HCT116 (cell line): ENCODE data around the gene CHST12. TPM values are rescaled to one million over a fixed set of nuclear protein-coding genes. Genes with fewer than 3 reads are reported as not detected.

Experiments
- ATAC-seq: fragments of 200-7000 bp; cut with Tn5 transposase; 2 replicates; pipeline ENCODE4 v1.9.1; 2020; ENCODE audit warnings: mild to moderate bottlenecking, moderate library complexity
- BruUV-seq: library from RNA; stranded (reverse); fragments of 400-500 nt; replicated peaks from 2 replicates; lab custom pipeline; 2021; lab: Mats Ljungman, UMichigan
- CTCF ChIA-PET: fragments of 300-600 bp; sonication (Branson Sonifier 250); formaldehyde crosslinking; loops from one replicate; lab custom pipeline; 2021; ENCODE audit warnings: antibody characterized with exemption; lab: Charles Lee
- POLR2A ChIA-PET: fragments of 300-600, 350-600 bp; sonication (Branson Sonifier 250); formaldehyde crosslinking; loops from one replicate; lab custom pipeline; 2021; ENCODE audit warnings: antibody characterized with exemption; lab: Charles Lee
- RAD21 ChIA-PET, 2 experiments: fragments of 300-600 bp; sonication (Branson Sonifier 250); formaldehyde crosslinking; loops; one replicate each; lab custom pipeline; 2023; ENCODE audit warnings: low total read pairs in 2 of 2; ENCODE audit not compliant: uncharacterized antibody in 2 of 2, unreplicated experiment in 2 of 2, low non-redundant PET in 1 of 2; lab: Charles Lee
- DNase-seq: peaks from one replicate; pipeline ENCODE4 v3.0.0-alpha.2; 2010; ENCODE audit warnings: low read depth, low spot score
- H2AFZ ChIP-seq: fragments of 200-600 bp; shearing (Covaris generic), sonication (generic); 2 replicates; pipeline ENCODE4 v1.6.1; 2017; ENCODE audit warnings: low read depth, mixed run types, mixed read lengths, antibody characterized with exemption, low read length; ENCODE audit not compliant: poor library complexity, severe bottlenecking
- H3K27ac ChIP-seq: 2 replicates; pipeline ENCODE4 v1.5.1; 2012; ENCODE audit warnings: low read depth, low read length
- H3K27me3 ChIP-seq: fragments of 200-600 bp; sonication (generic); 2 replicates; pipeline ENCODE4 v1.6.1; 2016; ENCODE audit warnings: mixed run types, low read length, mixed read lengths; ENCODE audit not compliant: insufficient read depth
- H3K36me3 ChIP-seq, 2 experiments: fragments of 200-500 bp in 1 of 2; fragments of 200-600 bp in 1 of 2; sonication (Bioruptor generic) in 1 of 2; sonication (generic) in 1 of 2; 2 replicates each; pipeline versions ENCODE4 v1.5.1 to v1.6.1; 2014 to 2016; ENCODE audit warnings: low read length in 2 of 2, inconsistent platforms in 1 of 2, mixed read lengths in 1 of 2, mixed run types in 1 of 2; ENCODE audit not compliant: insufficient read depth in 2 of 2, control insufficient read depth in 1 of 2
- H3K4me1 ChIP-seq, 2 experiments: fragments of 200-600 bp in 1 of 2; sonication (generic) in 1 of 2; 2 replicates each; pipeline versions ENCODE4 v1.5.1 to v1.6.1; 2012 to 2017; ENCODE audit warnings: low read length in 2 of 2, inconsistent platforms in 1 of 2, mild to moderate bottlenecking in 1 of 2, mixed read lengths in 1 of 2, mixed run types in 1 of 2, moderate library complexity in 1 of 2; ENCODE audit not compliant: insufficient read depth in 2 of 2, control insufficient read depth in 1 of 2
- H3K4me2 ChIP-seq: fragments of 200-600 bp; sonication (generic); 2 replicates; pipeline ENCODE4 v1.6.1; 2017; ENCODE audit warnings: mixed run types, low read length, mixed read lengths
- H3K4me3 ChIP-seq, 2 experiments: fragments of 200-600 bp in 1 of 2; sonication (generic) in 1 of 2; replicated peaks in 1 of 2; 2 replicates each; pipeline ENCODE4 v1.5.1; 2011 to 2016; ENCODE audit warnings: low read length in 2 of 2, control low read depth in 1 of 2, low read depth in 1 of 2, mild to moderate bottlenecking in 1 of 2, mixed read lengths in 1 of 2, mixed run types in 1 of 2
- H3K79me2 ChIP-seq: fragments of 200-600 bp; sonication (generic); 2 replicates; pipeline ENCODE4 v1.6.1; 2017; ENCODE audit warnings: mild to moderate bottlenecking, mixed run types, low read length, moderate library complexity, mixed read lengths; ENCODE audit not compliant: insufficient read depth
- H3K9ac ChIP-seq: fragments of 200-600 bp; sonication (generic); 2 replicates; pipeline ENCODE4 v1.6.1; 2016; ENCODE audit warnings: low read length, mixed read lengths
- H3K9me2 ChIP-seq: fragments of 200-600 bp; sonication (generic), shearing (Covaris generic); 2 replicates; pipeline ENCODE4 v1.6.1; 2017; ENCODE audit warnings: mixed run types, mild to moderate bottlenecking, moderate library complexity; ENCODE audit not compliant: insufficient read depth
- H3K9me3 ChIP-seq, 2 experiments: fragments of 200-500 bp in 1 of 2; fragments of 200-600 bp in 1 of 2; sonication (Bioruptor generic) in 1 of 2; sonication (generic) in 1 of 2; 2 replicates each; pipeline ENCODE4 v1.6.1; 2014 to 2017; ENCODE audit warnings: low read length in 2 of 2, mixed read lengths in 2 of 2, inconsistent platforms in 1 of 2, low read depth in 1 of 2, mild to moderate bottlenecking in 1 of 2, mixed run types in 1 of 2, moderate library complexity in 1 of 2; ENCODE audit not compliant: control insufficient read depth in 1 of 2, insufficient read depth in 1 of 2
- H4K20me1 ChIP-seq: fragments of 200-600 bp; sonication (generic), shearing (Covaris generic); 2 replicates; pipeline ENCODE4 v1.6.1; 2017; ENCODE audit warnings: mixed run types, mild to moderate bottlenecking, moderate library complexity; ENCODE audit not compliant: insufficient read depth
- CBX3 ChIP-seq: IDR thresholded peaks from 2 replicates; pipeline ENCODE4 v1.6.1; 2012; ENCODE audit warnings: low read depth
- CEBPB ChIP-seq: IDR thresholded peaks from 2 replicates; pipeline ENCODE4 v1.6.1; 2012; ENCODE audit warnings: low read depth
- EZH2 ChIP-seq: fragments of 200-600 bp; sonication (generic); IDR thresholded peaks from 2 replicates; pipeline ENCODE4 v1.6.1; 2017; ENCODE audit warnings: antibody characterized with exemption, mixed run types
- FOSL1 ChIP-seq: IDR thresholded peaks from 2 replicates; pipeline ENCODE4 v1.6.1; 2012; ENCODE audit warnings: low read depth
- MAX ChIP-seq: IDR thresholded peaks from 2 replicates; pipeline ENCODE4 v1.6.1; 2012
- POLR2A ChIP-seq: IDR thresholded peaks from 2 replicates; pipeline ENCODE4 v1.7.0; 2011; ENCODE audit warnings: borderline replicate concordance; ENCODE audit not compliant: insufficient read depth, insufficient read length; ENCODE audit errors: extremely low read depth
- POLR2AphosphoS5 ChIP-seq: IDR thresholded peaks from 2 replicates; pipeline ENCODE4 v1.6.1; 2011; ENCODE audit warnings: mild to moderate bottlenecking, low read depth, low read length, moderate library complexity
- RAD21 ChIP-seq: IDR thresholded peaks from 2 replicates; pipeline ENCODE4 v1.6.1; 2012; ENCODE audit warnings: low read depth, mild to moderate bottlenecking
- SIN3A ChIP-seq: IDR thresholded peaks from 2 replicates; pipeline ENCODE4 v1.6.1; 2012; ENCODE audit warnings: low read depth
- SP1 ChIP-seq: IDR thresholded peaks from 2 replicates; pipeline ENCODE4 v1.6.1; 2012; ENCODE audit warnings: low read depth
- TCF7L2 ChIP-seq: IDR thresholded peaks from 2 replicates; pipeline ENCODE4 v1.7.0; 2011; ENCODE audit warnings: borderline replicate concordance, inconsistent platforms; ENCODE audit not compliant: insufficient read depth, insufficient read length; ENCODE audit errors: extremely low read depth
- YY1 ChIP-seq: IDR thresholded peaks from 2 replicates; pipeline ENCODE4 v1.6.1; 2011; ENCODE audit warnings: low read length, low read depth, moderate library complexity, mild to moderate bottlenecking; ENCODE audit not compliant: insufficient replicate concordance; ENCODE audit errors: extremely low read depth
- ZFX ChIP-seq: fragments of 450-650 bp; IDR thresholded peaks from 2 replicates; pipeline ENCODE4 v1.6.1; 2017
- ZNF274 ChIP-seq: fragments of 200-500 bp; sonication (Bioruptor generic); IDR thresholded peaks from 2 replicates; pipeline ENCODE4 v1.6.1; 2014; ENCODE audit warnings: mild to moderate bottlenecking, low read depth, low read length, inconsistent platforms
- intact Hi-C: fragments of 100-400 bp; cut with micrococcal nuclease; formaldehyde crosslinking; loops from 2 replicates; pipeline ENCODE4 v1.10.0; 2022
- total RNA-seq: library from RNA; stranded (reverse); gene quantifications from one replicate; pipeline ENCODE4 v1.2.1, GENCODE V29; 2021; ENCODE audit not compliant: unreplicated experiment
- TF ChIP-seq, protein P1 (sequence below): IDR thresholded peaks from 2 replicates; pipeline ENCODE4 v1.6.1; 2012
- TF ChIP-seq, protein P2 (sequence below): IDR thresholded peaks from 2 replicates; pipeline ENCODE4 v1.6.1; 2011; ENCODE audit warnings: mild to moderate bottlenecking, low read length, moderate library complexity; ENCODE audit not compliant: insufficient replicate concordance; ENCODE audit errors: extremely low read depth

CHST12 gene
- total RNA-seq, 1 experiment from 2014 or later: 14.2 TPM

DNA sequence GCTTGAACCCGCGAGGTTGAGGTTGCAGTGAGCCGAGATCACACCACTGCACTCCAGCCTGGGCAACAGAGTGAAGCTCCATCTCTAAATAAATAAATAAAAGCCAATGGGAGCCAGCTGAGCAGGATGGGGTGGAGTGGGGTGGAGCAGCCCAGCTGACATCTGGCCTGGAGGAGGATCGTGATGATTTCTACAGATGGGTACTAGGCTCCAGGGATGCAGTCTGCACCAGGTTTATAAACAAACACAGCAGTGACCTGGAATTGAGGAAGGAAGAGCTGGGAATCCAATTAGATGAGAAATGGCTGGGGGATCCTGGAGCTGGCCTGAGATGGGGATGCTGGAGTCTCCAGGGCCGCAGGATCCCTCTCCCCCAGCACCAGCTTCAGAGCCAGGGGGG lies 80.1 kb downstream of the CHST12 start (continued):
- TF ChIP-seq MAX (no peak), RAD21 (no peak), ZNF274 (no peak), EZH2 (no peak)

DNA sequence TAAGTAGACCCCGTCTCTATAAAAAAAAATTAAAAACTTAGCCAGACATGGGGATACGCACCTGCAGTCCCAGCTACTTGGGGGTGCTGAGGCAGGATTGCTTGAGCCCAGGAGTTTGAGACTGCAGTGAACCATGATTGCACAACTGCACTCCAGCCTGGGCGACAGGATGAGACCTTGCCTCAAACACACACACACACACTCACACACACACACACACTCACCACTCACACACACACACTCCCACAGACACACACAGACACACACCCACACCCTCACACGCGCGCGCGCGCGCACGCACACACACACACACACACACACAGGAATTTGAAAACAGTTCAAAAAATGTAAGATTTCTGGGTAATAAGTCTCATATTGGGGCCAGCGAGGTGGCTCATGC lies 81.5 kb downstream of the CHST12 start:
- ATAC-seq: no peak
- TF ChIP-seq RAD21 (no peak), SP1 (no peak), TCF7L2 (no peak), POLR2A (no peak)
- Histone ChIP-seq H4K20me1 (no peaks in the 10 kb centered on the region), H3K27ac (no peak overlapping the region), H3K4me3 (no peak overlapping the region), H3K27me3 (no peaks in the 10 kb centered on the region), H3K9me2 (no peaks in the 10 kb centered on the region), H3K9me3 (peaks cover 3 to 12% of the 10 kb centered on the region in 2 experiments; a peak in 2 of 4 replicates), H3K79me2 (no peaks in the 10 kb centered on the region), H3K9ac (no peak overlapping the region), H3K4me2 (no peak overlapping the region), H3K4me1 (no peaks in the 10 kb centered on the region), H2AFZ (no peak overlapping the region), H3K36me3 (no peaks in the 10 kb centered on the region)
- no TSS peak for BruUV-seq
- RAD21 ChIA-PET: interaction anchor here in 1 of 2 experiments (0.8 kb wide), 1 partner anchor 928 kb away, joined by 5 read pairs; no protein-coding TSS in a partner anchor
- DNase-seq: no peak
- POLR2A ChIA-PET: no interaction called here
- CTCF ChIA-PET: no interaction called here
- intact Hi-C loops: no loop called here

DNA sequence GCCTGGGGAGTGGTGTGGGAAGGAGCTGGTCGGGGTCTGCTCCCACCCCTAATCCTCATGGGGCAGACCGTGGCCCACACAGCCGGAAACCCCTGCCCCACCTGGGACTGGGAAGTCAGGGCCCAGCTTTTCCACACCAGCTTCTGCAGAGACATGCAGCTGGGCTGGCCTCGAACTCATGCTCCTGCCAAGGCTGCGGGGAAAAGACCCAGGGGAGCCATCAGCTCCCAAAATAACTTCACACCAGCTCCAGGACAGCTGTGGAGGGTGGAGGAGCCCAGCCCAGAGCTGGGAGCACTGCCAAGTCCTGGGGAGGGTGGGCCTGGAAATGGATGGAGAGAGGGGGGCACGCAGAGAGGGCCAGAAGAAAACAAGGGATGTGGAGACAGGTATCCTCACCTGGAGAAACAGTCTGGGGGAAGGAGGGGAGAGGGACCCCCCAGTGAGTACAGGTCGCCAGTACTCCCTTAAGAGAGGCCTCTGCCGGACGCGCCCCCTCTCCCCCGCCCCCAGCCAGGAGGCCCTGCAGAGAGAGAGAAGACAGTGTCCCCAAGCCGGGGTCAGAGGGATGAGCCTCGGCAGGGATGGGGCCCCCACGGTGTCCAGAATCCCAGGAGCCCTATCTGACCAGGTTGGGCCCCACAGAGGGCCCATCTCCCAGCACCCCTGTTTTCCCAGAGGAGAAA lies 84.3 kb downstream of the CHST12 start:
- Histone ChIP-seq H3K4me1 (no peaks in the 10 kb centered on the region), H3K4me2 (no peak overlapping the region), H3K27ac (no peak overlapping the region), H3K27me3 (no peaks in the 10 kb centered on the region), H3K9me3 (peaks cover 3 to 7% of the 10 kb centered on the region in 2 experiments; a peak in 2 of 4 replicates), H4K20me1 (no peaks in the 10 kb centered on the region), H2AFZ (no peak overlapping the region), H3K9ac (no peak overlapping the region), H3K4me3 (no peak overlapping the region), H3K9me2 (no peaks in the 10 kb centered on the region), H3K36me3 (no peaks in the 10 kb centered on the region), H3K79me2 (no peaks in the 10 kb centered on the region)
- ChIA-PET RAD21 (no interaction called here), CTCF (interaction anchor here (1.9 kb wide), 1 partner anchor 19 kb away, joined by 7 read pairs; no protein-coding TSS in a partner anchor), POLR2A (no interaction called here)
- BruUV-seq: no TSS peak
- DNase-seq: no peak
- intact Hi-C loops: no loop called here
- ATAC-seq: no peak
- TF ChIP-seq SIN3A (no peak), CEBPB (no peak), POLR2A (no peak), YY1 (no peak), MAX (no peak), POLR2AphosphoS5 (no peak), ZNF274 (no peak), ZFX (no peak), FOSL1 (no peak), EZH2 (no peak), SP1 (no peak), CBX3 (no peak), RAD21 (no peak)
- TF ChIP-seq, protein P1, sequence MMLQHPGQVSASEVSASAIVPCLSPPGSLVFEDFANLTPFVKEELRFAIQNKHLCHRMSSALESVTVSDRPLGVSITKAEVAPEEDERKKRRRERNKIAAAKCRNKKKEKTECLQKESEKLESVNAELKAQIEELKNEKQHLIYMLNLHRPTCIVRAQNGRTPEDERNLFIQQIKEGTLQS: no peak
- TF ChIP-seq, protein P2, sequence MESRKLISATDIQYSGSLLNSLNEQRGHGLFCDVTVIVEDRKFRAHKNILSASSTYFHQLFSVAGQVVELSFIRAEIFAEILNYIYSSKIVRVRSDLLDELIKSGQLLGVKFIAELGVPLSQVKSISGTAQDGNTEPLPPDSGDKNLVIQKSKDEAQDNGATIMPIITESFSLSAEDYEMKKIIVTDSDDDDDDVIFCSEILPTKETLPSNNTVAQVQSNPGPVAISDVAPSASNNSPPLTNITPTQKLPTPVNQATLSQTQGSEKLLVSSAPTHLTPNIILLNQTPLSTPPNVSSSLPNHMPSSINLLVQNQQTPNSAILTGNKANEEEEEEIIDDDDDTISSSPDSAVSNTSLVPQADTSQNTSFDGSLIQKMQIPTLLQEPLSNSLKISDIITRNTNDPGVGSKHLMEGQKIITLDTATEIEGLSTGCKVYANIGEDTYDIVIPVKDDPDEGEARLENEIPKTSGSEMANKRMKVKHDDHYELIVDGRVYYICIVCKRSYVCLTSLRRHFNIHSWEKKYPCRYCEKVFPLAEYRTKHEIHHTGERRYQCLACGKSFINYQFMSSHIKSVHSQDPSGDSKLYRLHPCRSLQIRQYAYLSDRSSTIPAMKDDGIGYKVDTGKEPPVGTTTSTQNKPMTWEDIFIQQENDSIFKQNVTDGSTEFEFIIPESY: no peak
